Measurements from ENCODE around the gene ZNF277.

ZNF277 gene, protein sequence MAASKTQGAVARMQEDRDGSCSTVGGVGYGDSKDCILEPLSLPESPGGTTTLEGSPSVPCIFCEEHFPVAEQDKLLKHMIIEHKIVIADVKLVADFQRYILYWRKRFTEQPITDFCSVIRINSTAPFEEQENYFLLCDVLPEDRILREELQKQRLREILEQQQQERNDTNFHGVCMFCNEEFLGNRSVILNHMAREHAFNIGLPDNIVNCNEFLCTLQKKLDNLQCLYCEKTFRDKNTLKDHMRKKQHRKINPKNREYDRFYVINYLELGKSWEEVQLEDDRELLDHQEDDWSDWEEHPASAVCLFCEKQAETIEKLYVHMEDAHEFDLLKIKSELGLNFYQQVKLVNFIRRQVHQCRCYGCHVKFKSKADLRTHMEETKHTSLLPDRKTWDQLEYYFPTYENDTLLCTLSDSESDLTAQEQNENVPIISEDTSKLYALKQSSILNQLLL

DNA sequence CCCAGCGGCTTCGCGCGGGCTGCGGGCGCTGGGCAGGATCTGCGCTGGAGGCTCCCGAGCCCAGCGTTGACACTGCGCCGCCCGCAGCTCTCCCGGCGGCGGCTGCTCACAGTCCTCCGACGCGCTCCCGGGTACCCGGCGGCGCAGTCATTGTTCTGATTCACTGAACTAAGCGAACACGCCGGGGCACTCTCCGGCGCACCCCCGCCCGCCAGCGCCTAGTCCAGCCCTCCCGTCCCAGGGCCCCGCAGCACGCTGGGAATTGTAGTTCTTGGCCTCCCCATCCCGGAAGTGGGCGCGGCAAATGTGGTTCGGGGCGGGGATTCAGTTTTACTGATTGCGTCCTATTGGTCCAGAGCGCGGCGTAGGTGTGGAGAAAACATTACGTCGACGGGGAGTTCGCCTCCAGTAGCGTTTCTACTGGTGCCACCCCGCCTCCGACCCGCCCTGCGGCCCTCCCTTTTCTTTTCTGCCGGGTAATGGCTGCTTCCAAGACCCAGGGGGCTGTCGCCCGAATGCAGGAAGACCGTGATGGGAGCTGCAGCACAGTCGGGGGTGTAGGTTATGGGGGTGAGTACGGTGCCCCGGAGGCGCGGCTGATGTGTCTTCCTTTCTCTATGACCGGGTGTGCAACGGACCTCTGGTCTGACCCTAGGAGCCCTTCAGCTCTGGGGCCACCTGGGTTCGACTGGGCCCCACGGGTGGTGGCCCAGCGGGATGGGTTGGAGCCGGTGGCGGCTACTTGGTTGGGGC, at the start of gene ZNF277, which contains the start of gene DOCK4:
TSS of gene ZNF277 (plus strand) at position 458 of the 753 bp plus-strand sequence. CDS start at position 480, 22 bp downstream.
TSS of gene DOCK4 (minus strand) at position 162 of the 753 bp plus-strand sequence. CDS start 261 bp downstream, outside the sequence.
- intact Hi-C loops (cut with micrococcal nuclease) = loop anchor here (2.0 to 5.0 kb wide), 6 partner anchors 94 to 644 kb away; partner anchors contain the start of genes IFRD1 and IMMP2L
- Mint-ChIP-seq H3K36me3 (ENCODE audit: low read depth) (peaks cover 26% of the 10 kb centered on the region), H3K4me1 (ENCODE audit: low read depth) (peaks cover 40% of the 10 kb centered on the region), H3K27ac (peak within 1 kb of the TSS; percentile 97), H3K9me3 (no peaks in the 10 kb centered on the region), H3K4me3 (peak within 1 kb of the TSS; percentile 87), H3K27me3 (no peaks in the 10 kb centered on the region)

DNA sequence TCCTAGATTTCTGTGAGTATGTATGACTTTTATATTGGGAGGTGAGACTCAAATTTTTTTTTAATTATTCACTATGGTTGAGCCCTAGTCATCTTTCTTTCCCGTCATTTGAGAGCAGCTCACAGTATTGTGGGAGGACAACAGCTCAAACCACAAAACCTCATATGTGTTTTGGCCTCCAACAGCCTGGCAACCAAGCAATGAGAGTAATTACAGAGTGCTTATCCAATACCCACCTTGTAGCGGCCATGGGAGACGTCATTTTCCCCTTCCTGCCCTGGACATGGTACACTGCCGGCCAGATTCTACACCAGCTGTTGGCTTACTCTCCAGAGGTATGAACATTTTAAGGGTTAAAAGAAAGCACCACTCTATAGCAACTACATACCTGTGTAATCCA, 49.4 kb upstream of the ZNF277 start:
- Mint-ChIP-seq H3K27ac (no peak overlapping the region), H3K9me3 (no peaks in the 10 kb centered on the region), H3K27me3 (no peaks in the 10 kb centered on the region), H3K4me1 (ENCODE audit: low read depth) (peaks cover 20% of the 10 kb centered on the region), H3K4me3 (no peak overlapping the region), H3K36me3 (ENCODE audit: low read depth) (no peaks in the 10 kb centered on the region)
- intact Hi-C loops (cut with micrococcal nuclease) = no loop called here

DNA sequence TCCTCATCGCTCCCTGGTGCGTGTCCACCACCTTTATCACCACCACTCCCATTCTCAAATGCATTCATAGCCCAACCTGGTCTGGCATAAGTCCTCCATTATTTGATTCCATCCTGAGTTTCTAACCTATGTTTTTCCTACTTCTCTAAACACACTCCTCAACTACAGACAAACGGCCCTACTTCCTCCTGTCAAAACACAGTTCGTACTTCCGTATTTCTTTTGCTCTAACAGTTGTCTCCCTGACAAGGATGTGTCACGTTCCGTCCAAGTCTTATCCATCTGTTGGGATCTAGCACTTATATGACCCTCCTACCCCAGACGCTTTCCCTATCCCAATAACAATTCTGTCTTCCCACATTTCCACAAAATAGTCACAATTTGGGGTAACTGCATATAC, 47.1 kb upstream of the ZNF277 start:
- peak overlapping the region; percentile 54 for H3K27ac Mint-ChIP-seq
- peaks cover 32% of the 10 kb centered on the region for H3K4me1 Mint-ChIP-seq (ENCODE audit: low read depth)
- no peaks in the 10 kb centered on the region for H3K27me3 Mint-ChIP-seq
- intact Hi-C loops (cut with micrococcal nuclease) = no loop called here
- peak overlapping the region; percentile 18 for H3K4me3 Mint-ChIP-seq
- no peaks in the 10 kb centered on the region for H3K9me3 Mint-ChIP-seq
- no peaks in the 10 kb centered on the region for H3K36me3 Mint-ChIP-seq (ENCODE audit: low read depth)

DNA sequence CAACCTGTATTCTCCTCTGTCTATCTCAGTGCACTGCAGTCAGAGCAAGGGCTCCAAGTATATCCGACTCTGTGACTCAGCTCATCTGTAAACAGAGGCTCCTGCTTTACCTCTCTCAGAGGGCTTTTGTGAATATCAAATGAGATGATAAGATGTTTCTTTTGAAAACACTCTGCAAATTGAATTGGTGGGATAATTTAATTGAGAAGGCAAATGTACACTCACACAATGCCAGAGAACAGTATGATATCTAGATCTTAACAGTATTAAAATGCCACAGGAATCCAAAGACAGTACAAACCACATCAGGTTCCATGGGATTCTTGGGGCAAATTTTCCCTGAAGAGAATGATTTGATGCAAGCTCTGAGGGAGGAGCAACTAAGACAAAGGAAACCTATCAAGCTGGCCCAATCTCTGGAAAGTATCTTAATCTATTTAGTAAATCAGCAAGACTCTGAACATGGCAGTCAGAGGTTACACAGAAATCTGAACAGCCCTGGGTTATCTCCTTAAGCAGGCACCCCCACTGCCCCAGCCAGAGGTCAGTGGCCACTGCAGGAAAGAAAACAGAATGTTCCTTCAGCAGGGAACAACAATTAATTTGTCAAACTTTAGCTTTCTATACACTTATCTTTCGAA, 46.2 kb upstream of the ZNF277 start:
- Mint-ChIP-seq H3K27me3 (no peaks in the 10 kb centered on the region), H3K4me3 (no peak overlapping the region), H3K27ac (no peak overlapping the region), H3K9me3 (no peaks in the 10 kb centered on the region), H3K4me1 (ENCODE audit: low read depth) (peaks cover 29% of the 10 kb centered on the region), H3K36me3 (ENCODE audit: low read depth) (no peaks in the 10 kb centered on the region)
- intact Hi-C loops (cut with micrococcal nuclease) = no loop called here

DNA sequence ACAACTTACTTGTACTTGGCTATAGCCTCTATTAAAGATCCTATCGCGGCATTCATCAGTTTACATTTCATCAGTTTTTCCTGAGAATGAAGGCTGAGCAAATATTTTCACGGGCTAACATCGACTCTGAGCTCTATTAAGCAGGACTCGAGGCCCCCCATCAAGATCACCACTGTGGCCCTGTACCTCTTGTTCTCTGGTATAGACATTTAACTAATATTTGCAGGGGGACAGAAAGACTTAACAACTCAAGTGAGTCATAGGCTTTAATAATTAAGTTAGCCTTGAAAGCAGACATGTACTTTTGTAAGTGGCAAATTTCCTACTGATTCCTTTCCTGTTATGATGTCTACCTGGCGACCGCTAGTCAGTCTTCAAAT, 45.7 kb upstream of the ZNF277 start:
- H3K9me3 Mint-ChIP-seq = no peaks in the 10 kb centered on the region
- intact Hi-C loops (cut with micrococcal nuclease) = no loop called here
- no peak overlapping the region for H3K27ac Mint-ChIP-seq

DNA sequence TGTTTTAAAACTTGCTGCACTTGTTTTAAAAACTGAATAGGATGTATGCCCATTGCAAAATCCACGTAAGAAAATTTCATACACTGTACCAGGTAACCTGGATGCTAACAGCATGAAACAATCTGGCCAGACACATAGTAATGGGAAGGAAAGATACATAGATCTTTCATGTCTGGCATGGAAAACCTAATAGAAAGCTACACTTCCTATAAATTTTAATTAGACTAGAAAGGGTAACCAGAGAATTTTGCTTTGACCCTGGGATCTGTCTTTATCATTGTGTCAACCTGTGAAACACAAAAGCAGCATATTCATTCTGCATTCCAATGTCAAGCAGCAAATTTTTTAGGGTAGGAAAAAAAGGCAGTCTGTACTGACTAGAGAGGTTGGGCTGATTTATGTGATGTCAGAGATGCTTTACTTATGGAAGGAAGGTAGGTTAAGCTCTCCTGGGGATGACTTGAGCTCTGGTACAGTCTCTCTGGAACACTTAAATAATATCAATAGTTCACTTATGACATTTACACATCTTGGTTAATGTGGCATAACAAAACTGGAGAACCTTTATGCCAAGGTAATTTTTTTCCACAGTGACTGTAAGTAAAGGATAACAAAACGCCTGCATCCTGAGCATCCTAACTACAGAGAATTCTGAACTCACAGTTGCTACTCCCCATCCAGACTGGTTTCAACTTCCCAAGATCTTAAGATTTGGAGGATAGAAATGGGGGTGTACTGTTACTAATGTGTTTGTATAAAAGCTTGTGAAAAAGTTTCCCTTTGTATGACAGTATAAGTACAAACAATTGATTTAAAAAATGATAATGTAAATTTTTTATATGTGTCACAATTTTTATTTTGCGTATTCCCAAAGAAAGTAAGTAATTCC, 45.0 kb upstream of the ZNF277 start:
- intact Hi-C loops (cut with micrococcal nuclease) = no loop called here
- Mint-ChIP-seq H3K9me3 (no peaks in the 10 kb centered on the region), H3K4me3 (no peak overlapping the region), H3K36me3 (ENCODE audit: low read depth) (no peaks in the 10 kb centered on the region), H3K27ac (no peak overlapping the region), H3K4me1 (ENCODE audit: low read depth) (peaks cover 31% of the 10 kb centered on the region), H3K27me3 (no peaks in the 10 kb centered on the region)

More for the DNA sequence above, 45.7 kb upstream of the ZNF277 start:
- no peaks in the 10 kb centered on the region for H3K36me3 Mint-ChIP-seq (ENCODE audit: low read depth)
- H3K4me3 Mint-ChIP-seq = no peak overlapping the region
- H3K27me3 Mint-ChIP-seq = no peaks in the 10 kb centered on the region
- peaks cover 31% of the 10 kb centered on the region for H3K4me1 Mint-ChIP-seq (ENCODE audit: low read depth)

DNA sequence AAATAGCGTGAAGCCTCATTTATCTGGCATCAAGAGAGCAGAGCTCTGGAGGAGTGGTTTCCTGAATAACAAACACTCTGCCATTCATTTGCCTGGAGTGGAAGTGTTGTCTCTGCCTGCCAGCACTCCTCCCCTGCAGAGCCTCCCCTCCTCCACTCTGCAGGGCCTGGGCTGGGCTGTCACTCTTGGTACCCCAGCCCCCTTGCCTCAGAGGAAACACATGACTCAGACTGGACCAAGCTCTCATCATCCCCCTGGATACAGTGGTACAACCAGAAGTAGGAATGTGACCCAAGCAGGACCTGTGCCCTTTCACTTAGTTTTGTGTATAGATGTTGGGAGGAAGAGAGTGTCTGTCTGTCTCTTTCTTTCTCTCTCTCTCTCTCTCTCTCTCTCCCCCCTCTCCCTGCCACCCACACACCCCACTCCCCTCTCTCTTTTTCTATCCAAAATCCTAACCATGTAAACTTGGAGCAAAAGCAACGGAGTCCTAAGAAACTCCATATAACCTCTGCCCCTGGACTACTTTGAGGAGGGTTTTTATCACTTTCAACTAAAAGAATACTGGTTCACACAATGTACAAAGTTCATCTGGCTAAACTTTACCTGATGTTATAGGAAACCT, 44.2 kb upstream of the ZNF277 start:
- H3K4me3 Mint-ChIP-seq = no peak overlapping the region

DNA sequence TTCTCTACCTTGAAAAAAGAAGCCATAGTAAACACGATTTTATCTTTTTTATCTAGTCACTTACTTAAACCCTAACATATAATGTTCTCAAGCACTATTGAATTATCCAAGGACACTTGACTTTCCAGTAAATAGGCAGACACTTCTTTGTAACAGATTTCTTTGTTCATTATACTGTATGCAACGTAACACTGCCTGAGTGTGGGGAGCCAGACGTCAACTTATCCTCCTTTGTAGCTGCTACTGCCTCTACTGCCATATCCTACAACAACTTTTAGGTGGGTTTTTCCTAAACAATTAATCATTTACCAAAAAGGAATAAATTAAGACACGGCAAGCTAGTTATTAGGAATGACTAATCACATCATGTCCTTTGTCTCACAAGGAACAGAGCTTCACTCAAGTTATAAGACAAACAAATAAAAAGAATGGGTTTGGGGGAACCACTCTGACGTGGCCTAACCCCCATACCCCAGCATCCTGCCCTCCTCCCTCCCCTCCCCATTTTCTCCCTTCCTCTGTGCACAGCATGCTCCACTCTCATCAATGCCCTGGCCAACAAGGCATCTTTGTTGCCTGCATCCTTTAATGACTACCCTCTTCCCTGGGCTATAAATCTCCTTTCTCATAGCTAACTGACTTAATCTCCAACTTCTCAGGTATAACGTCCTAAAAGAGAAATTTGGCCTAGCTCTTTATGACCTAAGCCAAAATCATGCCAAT, 43.5 kb upstream of the ZNF277 start:
- H3K27ac Mint-ChIP-seq = no peak overlapping the region
- H3K4me1 Mint-ChIP-seq (ENCODE audit: low read depth) = peaks cover 31% of the 10 kb centered on the region
- no peaks in the 10 kb centered on the region for H3K9me3 Mint-ChIP-seq
- H3K4me3 Mint-ChIP-seq = no peak overlapping the region
- no peaks in the 10 kb centered on the region for H3K27me3 Mint-ChIP-seq
- intact Hi-C loops (cut with micrococcal nuclease) = no loop called here
- no peaks in the 10 kb centered on the region for H3K36me3 Mint-ChIP-seq (ENCODE audit: low read depth)

More for the DNA sequence above, 44.2 kb upstream of the ZNF277 start:
- no peaks in the 10 kb centered on the region for H3K9me3 Mint-ChIP-seq
- intact Hi-C loops (cut with micrococcal nuclease) = no loop called here
- no peaks in the 10 kb centered on the region for H3K27me3 Mint-ChIP-seq
- H3K36me3 Mint-ChIP-seq (ENCODE audit: low read depth) = no peaks in the 10 kb centered on the region
- H3K4me1 Mint-ChIP-seq (ENCODE audit: low read depth) = peaks cover 31% of the 10 kb centered on the region
- no peak overlapping the region for H3K27ac Mint-ChIP-seq

DNA sequence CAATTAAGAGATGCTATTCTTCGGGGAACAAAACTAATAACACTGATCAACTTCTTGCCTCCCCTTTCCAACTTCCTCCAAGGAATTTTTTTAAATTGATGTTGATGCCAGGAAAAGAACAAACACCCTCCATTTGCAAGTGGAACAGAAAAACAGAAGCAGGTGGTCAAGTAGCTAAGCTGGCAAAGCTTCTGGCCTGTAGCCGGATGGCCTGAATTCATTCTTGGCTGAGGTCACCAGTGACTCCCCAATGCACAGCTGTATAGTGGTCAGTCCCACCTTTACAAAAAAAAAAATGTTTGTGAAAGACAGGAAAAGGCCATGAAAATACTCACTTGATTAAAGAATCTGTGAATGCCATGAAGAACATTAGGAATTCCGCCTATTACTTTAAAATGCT, 39.3 kb upstream of the ZNF277 start:
- Mint-ChIP-seq H3K9me3 (no peaks in the 10 kb centered on the region), H3K27ac (no peak overlapping the region), H3K27me3 (no peaks in the 10 kb centered on the region), H3K4me3 (no peak overlapping the region), H3K4me1 (ENCODE audit: low read depth) (peaks cover 18% of the 10 kb centered on the region), H3K36me3 (ENCODE audit: low read depth) (peaks cover 5% of the 10 kb centered on the region)
- intact Hi-C loops (cut with micrococcal nuclease) = no loop called here

DNA sequence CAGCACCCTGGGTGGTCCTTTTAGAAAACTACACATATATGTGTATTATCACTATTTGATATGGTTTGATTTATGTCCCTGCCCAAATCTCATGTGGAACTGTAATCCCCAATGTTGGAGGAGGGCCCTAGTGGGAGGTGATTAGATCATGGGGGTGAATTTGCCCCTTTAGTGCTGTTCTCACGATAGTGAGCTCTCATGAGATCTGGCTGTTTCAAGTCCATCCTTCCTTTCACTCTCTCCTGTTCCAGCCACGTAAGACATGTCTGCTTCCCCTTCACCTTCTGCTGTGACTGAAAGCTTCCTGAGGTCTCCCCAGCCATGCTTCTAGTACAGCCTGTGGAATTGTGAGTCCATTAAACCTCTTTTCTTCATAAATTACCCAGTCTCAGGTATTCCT, 37.6 kb upstream of the ZNF277 start:
- Mint-ChIP-seq H3K27me3 (no peaks in the 10 kb centered on the region), H3K4me1 (ENCODE audit: low read depth) (peaks cover 6% of the 10 kb centered on the region), H3K27ac (no peak overlapping the region), H3K4me3 (no peak overlapping the region), H3K36me3 (ENCODE audit: low read depth) (peaks cover 5% of the 10 kb centered on the region), H3K9me3 (no peaks in the 10 kb centered on the region)
- intact Hi-C loops (cut with micrococcal nuclease) = no loop called here

DNA sequence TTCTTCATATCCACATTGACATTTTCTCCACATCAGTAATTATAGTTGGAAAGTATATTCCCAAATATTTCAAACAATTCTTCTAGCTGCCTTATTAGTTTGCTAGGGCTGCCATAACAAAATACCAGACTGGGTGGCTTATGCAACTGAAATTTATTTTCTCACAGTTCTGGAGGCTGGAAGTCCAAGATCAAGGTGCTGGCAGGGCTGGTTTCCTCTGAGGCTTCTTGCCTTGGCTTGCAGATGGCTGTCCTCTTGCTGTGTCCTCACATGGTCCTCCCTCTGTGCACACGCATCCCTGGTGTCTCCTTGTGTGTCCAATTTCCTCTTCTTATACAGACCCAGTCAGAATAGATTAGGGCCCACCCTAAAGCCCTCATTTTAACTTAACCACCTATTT, 34.8 kb upstream of the ZNF277 start:
- no peaks in the 10 kb centered on the region for H3K9me3 Mint-ChIP-seq

DNA sequence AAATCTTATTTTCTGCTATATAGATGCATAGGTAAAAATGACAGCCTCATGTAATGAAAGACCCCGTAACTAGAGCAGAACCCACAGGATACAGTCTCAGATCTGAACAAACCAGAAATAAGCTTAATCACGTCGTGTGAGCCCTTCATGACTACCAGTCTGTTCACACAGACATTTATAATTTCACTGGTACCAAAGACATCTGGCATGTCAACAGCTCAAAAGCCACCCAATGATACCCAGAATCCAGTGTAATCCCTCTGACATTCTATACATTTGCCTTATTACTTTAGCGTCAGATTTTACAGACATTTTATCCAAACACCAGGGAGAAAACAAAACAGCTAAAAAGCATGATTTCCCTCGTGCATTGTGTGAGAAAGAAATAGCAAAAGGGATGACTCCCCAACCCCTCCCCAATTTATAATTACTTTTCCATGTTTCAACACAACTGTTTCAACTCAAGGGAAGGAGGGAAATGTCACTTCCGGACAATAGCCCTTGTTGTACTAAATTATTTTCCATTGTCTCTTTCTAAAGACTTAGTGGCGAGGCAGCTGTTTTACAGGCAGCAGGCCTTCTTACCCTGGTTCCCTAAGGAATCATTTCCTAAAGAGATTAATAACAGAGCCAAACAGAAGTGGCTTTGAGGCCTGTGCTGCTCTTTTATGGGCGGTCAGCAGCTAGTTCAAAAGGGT, 33.5 kb upstream of the ZNF277 start:
- Mint-ChIP-seq H3K27me3 (no peaks in the 10 kb centered on the region), H3K4me1 (ENCODE audit: low read depth) (peaks cover 6% of the 10 kb centered on the region), H3K4me3 (no peak overlapping the region), H3K9me3 (no peaks in the 10 kb centered on the region), H3K27ac (no peak overlapping the region), H3K36me3 (ENCODE audit: low read depth) (peaks cover 5% of the 10 kb centered on the region)
- intact Hi-C loops (cut with micrococcal nuclease) = no loop called here

More for the DNA sequence above, 34.8 kb upstream of the ZNF277 start:
- intact Hi-C loops (cut with micrococcal nuclease) = no loop called here
- Mint-ChIP-seq H3K4me3 (no peak overlapping the region), H3K36me3 (ENCODE audit: low read depth) (peaks cover 5% of the 10 kb centered on the region), H3K27ac (no peak overlapping the region), H3K27me3 (no peaks in the 10 kb centered on the region), H3K4me1 (ENCODE audit: low read depth) (peaks cover 6% of the 10 kb centered on the region)
